ENCODE results near the gene KIAA0040.

The KIAA0040 gene

DNA sequence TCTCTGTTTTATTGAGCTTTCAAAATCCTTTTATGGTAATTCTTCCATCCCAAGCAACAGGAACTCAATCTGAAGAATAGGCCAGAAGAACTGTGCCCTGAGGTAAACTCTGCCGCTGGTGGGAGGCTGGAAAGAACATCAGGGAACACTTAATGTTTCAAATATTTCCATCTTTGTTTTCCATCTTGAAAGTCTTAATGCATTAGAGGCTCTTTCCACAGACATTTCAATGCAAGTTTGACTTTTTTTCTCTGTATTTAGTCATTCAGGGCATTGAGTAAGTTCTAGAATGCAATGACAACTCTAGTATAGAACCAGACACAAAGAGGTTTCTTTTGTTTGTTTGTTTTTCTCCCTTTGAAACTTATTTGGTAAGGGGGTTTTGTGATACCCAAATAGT is 61.5 kb downstream of the KIAA0040 start:
- Histone ChIP-seq H3K4me1 (peaks cover 0 to 33% (median 11%) of the 10 kb centered on the region in 4 donors), H3K9me3 (no peaks in the 10 kb centered on the region), H3K27me3 (no peaks in the 10 kb centered on the region), H3K27ac (no peak overlapping the region), H3K36me3 (no peaks in the 10 kb centered on the region), H3K4me3 (no peak overlapping the region)
- DNase-seq, result no peak
- intact Hi-C loops (cut with DNase I; ENCODE audit: low total_unique reads), result loop anchor here (5.0 kb wide), 1 partner anchor 94 kb away; no protein-coding TSS in a partner anchor
- TF ChIP-seq, protein P1, sequence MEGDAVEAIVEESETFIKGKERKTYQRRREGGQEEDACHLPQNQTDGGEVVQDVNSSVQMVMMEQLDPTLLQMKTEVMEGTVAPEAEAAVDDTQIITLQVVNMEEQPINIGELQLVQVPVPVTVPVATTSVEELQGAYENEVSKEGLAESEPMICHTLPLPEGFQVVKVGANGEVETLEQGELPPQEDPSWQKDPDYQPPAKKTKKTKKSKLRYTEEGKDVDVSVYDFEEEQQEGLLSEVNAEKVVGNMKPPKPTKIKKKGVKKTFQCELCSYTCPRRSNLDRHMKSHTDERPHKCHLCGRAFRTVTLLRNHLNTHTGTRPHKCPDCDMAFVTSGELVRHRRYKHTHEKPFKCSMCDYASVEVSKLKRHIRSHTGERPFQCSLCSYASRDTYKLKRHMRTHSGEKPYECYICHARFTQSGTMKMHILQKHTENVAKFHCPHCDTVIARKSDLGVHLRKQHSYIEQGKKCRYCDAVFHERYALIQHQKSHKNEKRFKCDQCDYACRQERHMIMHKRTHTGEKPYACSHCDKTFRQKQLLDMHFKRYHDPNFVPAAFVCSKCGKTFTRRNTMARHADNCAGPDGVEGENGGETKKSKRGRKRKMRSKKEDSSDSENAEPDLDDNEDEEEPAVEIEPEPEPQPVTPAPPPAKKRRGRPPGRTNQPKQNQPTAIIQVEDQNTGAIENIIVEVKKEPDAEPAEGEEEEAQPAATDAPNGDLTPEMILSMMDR (IDR thresholded peaks at IDR 0.05), result no peak

DNA sequence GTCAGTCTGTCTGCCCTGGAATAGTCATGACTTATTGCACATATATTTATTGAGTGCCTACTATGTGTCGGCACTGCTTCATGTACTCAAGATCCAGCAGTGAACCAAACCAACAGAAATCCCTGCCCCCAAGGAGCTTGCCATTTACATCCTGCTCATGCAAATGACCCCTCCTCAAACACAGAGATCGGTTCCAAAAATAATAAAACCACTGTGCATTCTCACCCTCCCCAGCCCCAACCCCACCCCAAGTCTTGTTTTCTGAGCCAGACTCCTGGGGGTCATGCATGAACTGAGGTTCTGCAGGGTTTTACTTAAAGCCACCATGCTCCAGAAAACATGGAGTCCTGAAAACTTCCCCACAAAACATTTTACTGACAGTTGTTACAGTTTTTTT is 61.9 kb downstream of the KIAA0040 start:
- TF ChIP-seq, protein P1 (IDR thresholded peaks at IDR 0.05), result no peak
- DNase-seq, result no peak
- Histone ChIP-seq H3K27me3 (no peaks in the 10 kb centered on the region), H3K36me3 (no peaks in the 10 kb centered on the region), H3K27ac (no peak overlapping the region), H3K4me1 (peaks cover 0 to 33% (median 11%) of the 10 kb centered on the region in 4 donors), H3K4me3 (no peak overlapping the region), H3K9me3 (no peaks in the 10 kb centered on the region)
- intact Hi-C loops (cut with DNase I; ENCODE audit: low total_unique reads), result loop anchor here (5.0 kb wide), 1 partner anchor 93 kb away; no protein-coding TSS in a partner anchor

DNA sequence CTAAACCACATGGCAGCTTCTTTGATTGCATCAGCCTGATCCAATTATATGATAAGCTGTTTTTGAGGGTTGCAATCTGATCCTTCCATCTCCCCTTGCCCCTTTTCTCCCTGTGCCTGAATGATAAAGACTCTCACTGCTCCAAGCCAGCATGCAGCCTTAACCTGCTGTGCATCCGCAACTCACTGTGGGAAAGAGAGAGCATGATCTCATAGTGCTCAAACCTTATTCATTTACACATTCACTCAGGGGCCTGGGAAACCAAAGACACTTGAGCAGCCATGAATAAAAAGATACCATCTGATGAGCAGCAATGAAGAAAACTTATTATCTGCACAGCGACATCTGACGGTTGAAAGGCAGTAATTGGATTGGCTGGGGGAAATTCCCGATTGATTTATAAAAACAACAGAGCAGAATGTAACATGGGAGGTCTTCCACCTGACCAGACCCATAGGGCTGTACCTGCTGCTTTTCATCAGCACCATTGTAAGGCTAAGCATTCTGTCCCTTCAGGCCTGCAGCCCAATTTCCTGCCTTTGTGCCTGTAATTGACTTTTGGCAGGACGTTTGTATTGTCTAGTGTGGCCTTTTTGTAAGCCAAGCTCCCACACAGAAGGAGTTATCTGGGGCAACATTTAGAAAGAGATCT is 62.5 kb downstream of the KIAA0040 start:
- DNase-seq, result no peak
- TF ChIP-seq, protein P1 (IDR thresholded peaks at IDR 0.05), result no peak
- H3K4me1 ChIP-seq, result peaks cover 0 to 33% (median 11%) of the 10 kb centered on the region in 4 donors
- intact Hi-C loops (cut with DNase I; ENCODE audit: low total_unique reads), result loop anchor here (5.0 kb wide), 1 partner anchor 93 kb away; no protein-coding TSS in a partner anchor
- no peak overlapping the region for H3K27ac ChIP-seq
- H3K27me3 ChIP-seq, result no peaks in the 10 kb centered on the region
- H3K9me3 ChIP-seq, result no peaks in the 10 kb centered on the region
- H3K36me3 ChIP-seq, result no peaks in the 10 kb centered on the region
- H3K4me3 ChIP-seq, result no peak overlapping the region

DNA sequence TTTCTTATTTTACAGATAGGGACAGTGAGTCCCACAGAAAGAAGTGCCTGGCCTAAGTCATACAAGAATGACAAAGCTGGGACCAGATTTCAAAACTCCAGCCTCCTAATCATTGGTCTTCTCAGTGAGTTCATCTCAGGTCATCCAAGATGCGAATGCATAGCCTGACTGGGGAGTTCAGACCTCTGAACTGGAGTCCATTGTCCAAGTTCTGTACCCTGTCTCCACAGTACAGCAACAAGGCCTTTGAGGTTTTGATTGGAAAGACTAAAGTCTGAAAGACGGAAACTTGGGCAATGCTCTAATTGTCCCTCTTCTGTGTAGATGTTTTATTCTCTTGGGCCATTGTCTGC is 63.0 kb downstream of the KIAA0040 start:
- TF ChIP-seq, protein P1 (IDR thresholded peaks at IDR 0.05), result no peak
- Histone ChIP-seq H3K9me3 (no peaks in the 10 kb centered on the region), H3K4me1 (peaks cover 0 to 33% (median 11%) of the 10 kb centered on the region in 4 donors), H3K4me3 (no peak overlapping the region), H3K27ac (no peak overlapping the region), H3K36me3 (no peaks in the 10 kb centered on the region), H3K27me3 (no peaks in the 10 kb centered on the region)
- DNase-seq, result no peak
- intact Hi-C loops (cut with DNase I; ENCODE audit: low total_unique reads), result no loop called here

DNA sequence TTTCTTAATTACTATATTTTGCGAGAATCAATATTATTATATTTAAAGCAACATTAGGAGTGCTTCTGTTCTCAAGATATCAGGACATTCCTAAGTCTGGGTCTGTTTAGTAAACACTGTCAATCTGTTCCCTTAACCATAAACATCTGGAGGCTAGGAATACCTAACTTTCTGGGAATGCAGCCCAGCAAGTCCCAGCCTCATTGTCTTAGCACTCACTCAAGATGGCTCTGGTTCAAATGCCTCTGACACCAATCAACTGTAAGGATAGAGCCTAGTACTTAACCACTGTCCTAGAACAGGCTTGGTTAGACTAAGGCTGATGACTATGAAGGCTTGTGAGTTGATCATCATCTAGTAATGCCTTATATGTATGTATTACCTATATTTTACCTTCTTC is 63.4 kb downstream of the KIAA0040 start:
- H3K4me1 ChIP-seq, result peaks cover 0 to 33% (median 11%) of the 10 kb centered on the region in 4 donors
- no peaks in the 10 kb centered on the region for H3K36me3 ChIP-seq
- intact Hi-C loops (cut with DNase I; ENCODE audit: low total_unique reads), result no loop called here
- no peak overlapping the region for H3K27ac ChIP-seq
- no peak for DNase-seq
- TF ChIP-seq, protein P1 (IDR thresholded peaks at IDR 0.05), result no peak
- no peak overlapping the region for H3K4me3 ChIP-seq
- H3K27me3 ChIP-seq, result no peaks in the 10 kb centered on the region
- H3K9me3 ChIP-seq, result no peaks in the 10 kb centered on the region

All from tibial artery (tissue), 4 donors.